ENCODE results near the gene ASXL2.

ASXL2 gene

DNA sequence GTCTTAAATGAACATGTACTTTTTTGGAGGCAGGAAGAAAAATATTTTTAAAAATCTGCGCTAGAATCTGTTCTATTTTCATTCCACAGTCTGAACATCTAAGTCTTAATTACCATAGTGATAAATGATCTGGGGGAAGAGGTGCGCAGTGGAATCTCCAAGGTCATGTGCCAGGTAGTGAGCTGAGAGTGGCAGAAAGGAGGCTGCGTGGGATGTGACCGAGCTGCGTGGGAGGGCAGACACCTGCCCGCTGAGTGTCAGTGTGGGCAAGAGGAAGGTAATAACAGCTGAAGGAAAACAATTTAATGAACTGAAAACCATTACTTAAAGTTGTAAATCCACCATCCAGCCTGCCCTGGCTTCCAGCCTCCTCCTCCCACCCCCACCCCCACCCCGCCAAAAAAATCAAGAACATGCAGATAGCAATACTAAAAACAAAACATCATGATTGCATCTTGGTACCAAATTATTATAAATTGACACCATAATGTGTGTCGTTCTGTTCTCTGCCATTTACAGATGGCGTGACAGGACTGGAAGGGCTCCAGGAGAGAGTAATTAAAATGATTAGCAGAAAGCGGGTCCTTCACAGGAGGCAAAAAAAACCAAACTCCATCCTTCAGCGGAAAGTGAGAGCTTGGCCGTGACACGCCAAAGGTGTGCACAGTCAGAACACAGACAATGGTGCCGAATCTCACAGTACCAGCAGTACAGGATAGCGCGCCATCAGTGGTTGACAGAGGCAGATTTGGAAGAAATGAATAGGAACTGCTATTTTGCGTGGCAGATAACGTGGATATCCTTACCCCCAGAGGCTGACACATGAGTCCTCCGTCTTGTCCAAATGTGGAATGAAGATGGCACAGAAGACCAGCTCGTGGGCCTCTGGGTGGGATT lies 193.5 kb downstream of the ASXL2 start:
- DNase-seq, result no peak

Data from NCI-H446 treated with DMSO at 0.1 percent for 48 hours (cell line).